ENCODE measurements around the gene TPST1. TPM values are rescaled to one million over a fixed set of nuclear protein-coding genes. Genes with fewer than 3 reads are reported as not detected.

TPST1 gene
- total RNA-seq, 1 donor from 2014 or later, result 1.8 TPM

DNA sequence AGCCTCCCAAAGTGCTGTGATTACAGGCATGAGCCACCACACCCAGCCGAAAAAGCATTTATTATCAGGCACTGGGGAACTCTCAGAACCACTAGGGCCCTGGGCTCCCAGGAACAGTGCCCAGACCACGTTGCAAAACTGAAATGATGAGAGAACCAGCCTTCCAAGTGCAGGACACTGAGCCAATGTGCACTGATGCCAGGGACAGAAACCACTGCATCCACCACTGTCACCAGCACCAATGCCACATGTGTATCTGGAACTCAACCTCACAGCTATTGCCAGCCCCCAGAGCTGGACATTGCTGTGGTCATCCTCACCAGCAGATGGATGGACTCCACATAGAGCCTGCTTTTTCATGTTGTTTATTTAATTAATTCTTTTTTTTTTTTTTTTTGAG lies 28.2 kb upstream of the TPST1 start:
- Mint-ChIP-seq H3K4me1 (ENCODE audit: low read depth) (no peaks in the 10 kb centered on the region), H3K4me3 (no peak overlapping the region), H3K36me3 (ENCODE audit: low read depth) (no peaks in the 10 kb centered on the region), H3K27ac (no peak overlapping the region), H3K9me3 (no peaks in the 10 kb centered on the region), H3K27me3 (ENCODE audit: insufficient read depth) (peaks cover 3% of the 10 kb centered on the region)
- no peak for DNase-seq (ENCODE audit: low spot score)
- intact Hi-C loops (cut with micrococcal nuclease), result no loop called here

DNA sequence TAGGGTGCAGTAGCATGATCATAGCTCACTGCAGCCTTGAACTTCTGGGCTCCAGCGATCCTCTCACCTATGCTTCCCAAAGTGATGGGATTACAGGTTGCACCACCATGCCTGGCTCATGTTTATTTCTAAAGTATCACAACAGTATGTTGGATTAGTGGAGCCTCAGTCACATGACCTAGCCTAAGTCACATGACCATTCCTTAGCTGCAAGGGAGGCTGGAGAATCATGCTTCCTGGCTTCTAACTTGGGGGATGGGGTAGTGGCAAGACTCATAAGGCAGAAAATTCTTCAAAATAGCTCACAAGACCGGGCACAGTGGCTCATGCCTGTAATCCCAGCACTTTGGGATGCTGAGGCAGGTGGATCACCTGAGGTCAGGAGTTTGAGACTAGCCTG lies 26.9 kb upstream of the TPST1 start:
- intact Hi-C loops (cut with micrococcal nuclease), result no loop called here
- DNase-seq (ENCODE audit: low spot score), result no peak
- H3K4me1 Mint-ChIP-seq (ENCODE audit: low read depth), result no peaks in the 10 kb centered on the region
- peaks cover 3% of the 10 kb centered on the region for H3K27me3 Mint-ChIP-seq (ENCODE audit: insufficient read depth)
- no peak overlapping the region for H3K27ac Mint-ChIP-seq
- no peaks in the 10 kb centered on the region for H3K9me3 Mint-ChIP-seq
- H3K36me3 Mint-ChIP-seq (ENCODE audit: low read depth), result no peaks in the 10 kb centered on the region
- no peak overlapping the region for H3K4me3 Mint-ChIP-seq

DNA sequence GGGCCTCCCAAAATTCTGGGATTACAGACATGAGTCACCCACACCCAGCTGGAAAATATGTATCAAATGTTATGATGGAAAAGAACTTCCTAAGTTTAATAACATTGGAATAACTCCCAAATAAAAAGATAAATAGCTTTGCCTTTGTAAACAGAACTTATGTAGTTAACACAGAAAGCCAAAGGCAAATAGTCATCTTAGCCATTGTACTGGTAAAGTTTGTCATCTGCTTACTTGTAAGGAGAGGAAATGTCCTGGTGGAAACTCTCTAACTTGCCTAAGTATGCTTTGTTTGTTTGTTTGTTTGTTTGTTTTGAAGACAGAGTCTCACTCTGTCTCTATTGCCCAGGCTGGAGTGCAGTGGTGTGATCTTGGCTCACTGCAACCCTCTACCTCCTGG lies 23.8 kb upstream of the TPST1 start:
- Mint-ChIP-seq H3K9me3 (no peaks in the 10 kb centered on the region), H3K27me3 (ENCODE audit: insufficient read depth) (peaks cover 4% of the 10 kb centered on the region), H3K36me3 (ENCODE audit: low read depth) (no peaks in the 10 kb centered on the region), H3K4me1 (ENCODE audit: low read depth) (no peaks in the 10 kb centered on the region), H3K4me3 (no peak overlapping the region), H3K27ac (no peak overlapping the region)
- DNase-seq (ENCODE audit: low spot score), result no peak
- intact Hi-C loops (cut with micrococcal nuclease), result no loop called here

DNA sequence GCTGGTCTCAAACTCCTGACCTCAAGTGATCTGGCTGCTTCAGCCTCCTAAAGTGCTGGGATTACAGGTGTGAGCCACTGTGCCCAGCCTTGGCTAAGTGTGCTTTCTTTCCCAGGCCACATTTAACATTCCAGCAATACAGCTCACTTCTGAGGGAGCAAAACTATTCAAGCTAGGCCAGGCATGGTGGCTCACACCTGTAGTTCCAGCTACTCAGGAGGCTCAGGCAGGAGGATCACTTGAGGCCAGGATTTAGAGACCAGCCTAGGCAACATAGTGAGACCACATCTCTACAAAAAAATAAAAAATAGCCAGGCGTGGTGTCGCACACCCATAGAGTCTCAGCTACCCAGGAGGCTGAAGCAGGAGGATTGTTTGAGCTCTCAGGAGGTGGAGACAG lies 23.3 kb upstream of the TPST1 start:
- no peak overlapping the region for H3K4me3 Mint-ChIP-seq
- peaks cover 4% of the 10 kb centered on the region for H3K27me3 Mint-ChIP-seq (ENCODE audit: insufficient read depth)
- H3K27ac Mint-ChIP-seq, result no peak overlapping the region
- H3K9me3 Mint-ChIP-seq, result no peaks in the 10 kb centered on the region
- no peaks in the 10 kb centered on the region for H3K4me1 Mint-ChIP-seq (ENCODE audit: low read depth)
- no peak for DNase-seq (ENCODE audit: low spot score)
- H3K36me3 Mint-ChIP-seq (ENCODE audit: low read depth), result no peaks in the 10 kb centered on the region
- intact Hi-C loops (cut with micrococcal nuclease), result no loop called here

DNA sequence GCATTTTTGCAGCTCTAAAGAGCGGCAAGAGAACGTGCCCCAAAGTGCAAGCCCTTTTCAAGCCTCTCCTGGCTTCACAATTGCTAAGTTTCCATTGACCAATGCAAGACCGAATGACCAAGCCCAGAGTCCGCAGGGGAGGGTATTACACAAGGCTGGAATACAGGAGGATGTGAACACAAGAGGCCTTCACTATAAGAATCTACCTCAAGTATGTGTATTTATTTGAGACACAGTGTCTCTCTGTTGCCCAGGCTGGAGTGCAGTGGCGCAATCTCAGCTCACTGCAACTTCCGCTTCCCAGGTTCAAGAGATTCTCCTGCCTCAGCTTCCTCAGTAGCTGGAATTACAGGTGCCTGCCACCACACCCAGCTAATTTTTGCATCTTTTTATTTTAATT lies 22.2 kb upstream of the TPST1 start:
- no peaks in the 10 kb centered on the region for H3K4me1 Mint-ChIP-seq (ENCODE audit: low read depth)
- H3K4me3 Mint-ChIP-seq, result no peak overlapping the region
- no peak overlapping the region for H3K27ac Mint-ChIP-seq
- intact Hi-C loops (cut with micrococcal nuclease), result no loop called here
- H3K36me3 Mint-ChIP-seq (ENCODE audit: low read depth), result no peaks in the 10 kb centered on the region
- H3K27me3 Mint-ChIP-seq (ENCODE audit: insufficient read depth), result peaks cover 4% of the 10 kb centered on the region
- H3K9me3 Mint-ChIP-seq, result no peaks in the 10 kb centered on the region
- DNase-seq (ENCODE audit: low spot score), result no peak

DNA sequence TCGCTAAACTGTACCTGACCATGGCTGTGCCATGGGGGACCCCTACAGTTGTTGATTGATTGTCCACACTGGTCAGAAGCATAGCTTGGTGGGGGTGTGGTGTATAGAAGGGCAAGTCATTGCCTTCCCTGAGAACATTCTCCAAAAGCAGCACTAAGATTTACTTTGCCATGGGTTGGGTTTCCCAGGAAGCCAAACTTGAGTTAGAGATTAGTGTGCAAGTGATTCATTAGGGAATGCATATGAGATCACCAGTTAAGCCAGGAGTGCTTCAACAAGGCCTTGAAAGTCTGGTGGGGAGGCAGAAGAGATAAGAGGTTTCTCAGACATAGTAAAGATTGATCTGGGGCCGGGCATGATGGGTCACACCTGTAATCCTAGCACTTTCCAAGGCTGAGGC lies 21.4 kb upstream of the TPST1 start:
- Mint-ChIP-seq H3K36me3 (ENCODE audit: low read depth) (no peaks in the 10 kb centered on the region), H3K9me3 (no peaks in the 10 kb centered on the region), H3K27ac (no peak overlapping the region), H3K4me1 (ENCODE audit: low read depth) (no peaks in the 10 kb centered on the region), H3K4me3 (no peak overlapping the region), H3K27me3 (ENCODE audit: insufficient read depth) (peaks cover 4% of the 10 kb centered on the region)
- intact Hi-C loops (cut with micrococcal nuclease), result no loop called here
- DNase-seq (ENCODE audit: low spot score), result no peak

DNA sequence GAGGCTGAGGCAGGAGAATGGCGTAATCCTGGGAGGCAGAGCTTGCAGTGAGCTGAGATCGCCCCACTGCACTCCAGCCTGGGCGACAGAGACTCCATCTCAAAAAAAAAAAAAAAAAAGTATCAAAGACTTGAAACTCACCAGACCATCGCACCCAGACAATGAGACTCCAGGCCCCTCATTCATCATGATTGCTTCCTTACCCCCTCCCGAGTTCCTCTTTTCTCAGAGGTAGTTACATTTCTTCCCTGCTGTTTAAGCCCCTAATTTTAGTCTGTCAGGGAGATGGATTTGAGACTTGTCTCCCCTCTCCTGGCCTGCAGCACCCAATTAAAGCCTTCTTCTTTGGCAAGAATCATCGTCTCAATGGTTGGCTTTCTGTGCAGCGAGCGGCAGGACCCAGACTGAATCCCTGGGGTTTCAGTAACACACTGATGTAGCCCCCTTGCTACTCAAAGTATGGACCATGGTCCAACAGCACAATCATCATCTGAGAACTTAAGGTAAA lies 19.4 kb upstream of the TPST1 start:
- intact Hi-C loops (cut with micrococcal nuclease), result no loop called here
- H3K27ac Mint-ChIP-seq, result no peak overlapping the region
- H3K36me3 Mint-ChIP-seq (ENCODE audit: low read depth), result no peaks in the 10 kb centered on the region
- no peaks in the 10 kb centered on the region for H3K4me1 Mint-ChIP-seq (ENCODE audit: low read depth)
- no peak overlapping the region for H3K4me3 Mint-ChIP-seq
- DNase-seq (ENCODE audit: low spot score), result no peak
- H3K27me3 Mint-ChIP-seq (ENCODE audit: insufficient read depth), result peaks cover 4% of the 10 kb centered on the region
- H3K9me3 Mint-ChIP-seq, result no peaks in the 10 kb centered on the region

DNA sequence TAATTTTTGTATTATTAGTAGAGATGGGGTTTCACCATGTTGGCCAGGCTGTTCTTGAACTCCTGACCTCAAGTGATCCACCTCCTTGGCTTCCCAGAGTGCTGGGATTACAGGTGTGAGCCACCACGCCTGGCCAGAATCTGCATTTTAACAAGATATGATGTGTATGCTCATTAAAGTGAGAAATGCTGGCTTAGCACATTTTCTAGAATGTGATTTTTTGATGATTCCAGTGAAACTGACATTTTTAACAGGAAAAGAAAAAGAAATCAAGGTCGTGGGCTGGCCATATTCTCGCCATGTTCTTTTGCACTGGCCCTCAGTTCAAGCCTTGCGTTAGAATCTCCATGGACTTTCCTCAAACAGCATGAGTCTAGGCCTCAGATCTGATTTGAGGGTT lies 18.1 kb upstream of the TPST1 start:
- no peaks in the 10 kb centered on the region for H3K9me3 Mint-ChIP-seq
- H3K4me1 Mint-ChIP-seq (ENCODE audit: low read depth), result no peaks in the 10 kb centered on the region
- no peak for DNase-seq (ENCODE audit: low spot score)
- H3K27me3 Mint-ChIP-seq (ENCODE audit: insufficient read depth), result peaks cover 4% of the 10 kb centered on the region
- no peak overlapping the region for H3K27ac Mint-ChIP-seq
- intact Hi-C loops (cut with micrococcal nuclease), result no loop called here
- no peaks in the 10 kb centered on the region for H3K36me3 Mint-ChIP-seq (ENCODE audit: low read depth)
- no peak overlapping the region for H3K4me3 Mint-ChIP-seq

DNA sequence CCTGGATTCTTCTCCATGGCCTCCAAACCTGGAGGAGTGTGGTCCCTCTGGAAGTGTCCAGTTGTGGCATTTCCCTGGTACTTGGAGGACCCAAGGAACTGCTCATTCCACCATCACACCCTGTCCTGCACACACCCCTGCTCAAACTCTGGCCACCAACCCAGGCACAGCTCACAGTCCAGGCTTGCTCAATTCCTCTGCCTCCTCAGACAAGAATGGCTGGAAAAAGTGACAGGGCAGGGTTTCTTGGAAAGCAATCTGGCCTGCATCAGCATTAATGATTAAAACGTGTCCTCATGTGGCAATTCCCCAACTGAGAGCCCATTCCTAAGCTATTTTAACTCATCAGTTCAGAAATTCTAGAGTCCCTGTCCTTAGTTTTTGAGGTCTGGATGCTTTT lies 17.2 kb upstream of the TPST1 start:
- no peaks in the 10 kb centered on the region for H3K36me3 Mint-ChIP-seq (ENCODE audit: low read depth)
- H3K27me3 Mint-ChIP-seq (ENCODE audit: insufficient read depth), result peaks cover 4% of the 10 kb centered on the region
- intact Hi-C loops (cut with micrococcal nuclease), result no loop called here
- no peaks in the 10 kb centered on the region for H3K4me1 Mint-ChIP-seq (ENCODE audit: low read depth)
- no peak overlapping the region for H3K4me3 Mint-ChIP-seq
- H3K27ac Mint-ChIP-seq, result no peak overlapping the region
- no peaks in the 10 kb centered on the region for H3K9me3 Mint-ChIP-seq
- no peak for DNase-seq (ENCODE audit: low spot score)

DNA sequence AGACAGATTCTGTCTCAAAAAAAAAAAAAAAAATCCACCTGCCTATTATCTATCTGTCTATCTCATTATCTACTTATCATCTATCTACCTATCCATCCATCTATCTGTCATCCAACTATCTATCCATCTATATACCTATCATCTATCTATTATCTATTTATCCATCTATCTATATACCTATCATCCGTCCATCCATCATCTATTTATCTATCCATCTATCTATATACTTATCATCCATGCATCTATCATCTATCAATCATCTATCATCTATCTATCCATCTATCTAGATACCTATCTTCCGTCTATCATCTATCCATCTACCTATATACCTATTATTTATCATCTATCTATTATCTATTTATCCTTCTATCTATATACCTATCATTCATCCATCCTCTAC lies 16.5 kb upstream of the TPST1 start:
- H3K27ac Mint-ChIP-seq, result no peak overlapping the region
- H3K4me1 Mint-ChIP-seq (ENCODE audit: low read depth), result no peaks in the 10 kb centered on the region
- H3K9me3 Mint-ChIP-seq, result no peaks in the 10 kb centered on the region
- peaks cover 4% of the 10 kb centered on the region for H3K27me3 Mint-ChIP-seq (ENCODE audit: insufficient read depth)
- no peak overlapping the region for H3K4me3 Mint-ChIP-seq
- no peaks in the 10 kb centered on the region for H3K36me3 Mint-ChIP-seq (ENCODE audit: low read depth)
- intact Hi-C loops (cut with micrococcal nuclease), result no loop called here
- DNase-seq (ENCODE audit: low spot score), result no peak

DNA sequence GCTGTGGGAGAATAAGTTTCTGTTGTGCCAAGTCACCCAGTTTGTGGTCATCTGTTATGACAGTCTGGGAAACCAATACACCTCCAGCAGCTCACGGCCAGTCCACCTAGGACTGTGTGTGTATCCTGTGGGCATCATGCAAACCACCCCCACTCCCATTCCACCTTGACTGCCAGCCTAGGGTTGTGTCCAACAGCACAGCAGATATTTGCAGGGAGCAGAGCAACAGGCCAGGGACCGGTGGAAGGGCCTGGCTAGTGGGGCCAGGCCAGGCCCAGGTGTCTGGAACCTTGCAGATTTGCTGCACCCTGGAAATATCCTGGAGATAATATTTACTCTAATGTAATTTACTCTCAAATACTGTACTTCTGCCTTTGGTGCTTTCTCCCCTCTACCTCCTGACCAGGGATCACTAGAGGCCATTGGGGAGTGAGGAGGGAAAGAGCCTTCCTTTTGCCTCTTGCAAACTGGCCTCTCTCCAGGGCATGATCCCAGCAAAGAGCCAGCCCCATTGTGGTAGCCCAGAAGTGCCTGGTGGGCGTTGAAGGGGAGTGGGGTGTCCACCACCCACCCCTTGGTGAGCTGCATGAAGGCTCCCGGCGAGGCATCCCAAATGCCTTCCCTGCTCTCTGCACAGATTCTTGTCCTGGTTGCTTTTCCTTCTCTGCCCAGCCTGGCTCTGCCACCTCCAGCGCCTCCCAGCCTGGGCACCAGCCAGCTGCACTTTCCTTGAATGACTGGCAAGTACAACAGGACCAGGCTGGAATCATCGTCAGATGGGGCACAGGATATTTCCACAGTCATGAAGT lies 15.2 kb upstream of the TPST1 start:
- Mint-ChIP-seq H3K36me3 (ENCODE audit: low read depth) (no peaks in the 10 kb centered on the region), H3K27me3 (ENCODE audit: insufficient read depth) (peaks cover under 1% of the 10 kb centered on the region), H3K4me3 (no peak overlapping the region), H3K27ac (no peak overlapping the region), H3K4me1 (ENCODE audit: low read depth) (no peaks in the 10 kb centered on the region), H3K9me3 (no peaks in the 10 kb centered on the region)
- intact Hi-C loops (cut with micrococcal nuclease), result no loop called here
- no peak for DNase-seq (ENCODE audit: low spot score)

DNA sequence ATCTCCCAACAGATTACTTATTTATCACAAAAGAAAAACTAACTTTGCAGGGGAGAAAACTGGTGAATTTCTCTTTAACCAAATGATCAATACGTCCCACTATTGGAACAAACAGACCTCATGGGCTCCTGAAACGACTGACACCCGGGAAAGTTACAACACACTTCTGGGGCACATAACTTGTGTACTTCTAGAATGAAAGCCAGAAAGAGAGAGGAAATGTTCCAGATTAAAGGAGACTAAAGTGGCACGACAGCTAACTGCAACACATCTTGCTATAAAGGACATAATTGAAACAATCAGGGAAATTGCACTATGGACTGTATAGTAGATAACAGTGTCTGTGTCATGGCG lies 14.7 kb upstream of the TPST1 start:
- Mint-ChIP-seq H3K36me3 (ENCODE audit: low read depth) (no peaks in the 10 kb centered on the region), H3K9me3 (no peaks in the 10 kb centered on the region), H3K4me3 (no peak overlapping the region), H3K27me3 (ENCODE audit: insufficient read depth) (no peaks in the 10 kb centered on the region), H3K4me1 (ENCODE audit: low read depth) (no peaks in the 10 kb centered on the region), H3K27ac (no peak overlapping the region)
- intact Hi-C loops (cut with micrococcal nuclease), result no loop called here
- no peak for DNase-seq (ENCODE audit: low spot score)

DNA sequence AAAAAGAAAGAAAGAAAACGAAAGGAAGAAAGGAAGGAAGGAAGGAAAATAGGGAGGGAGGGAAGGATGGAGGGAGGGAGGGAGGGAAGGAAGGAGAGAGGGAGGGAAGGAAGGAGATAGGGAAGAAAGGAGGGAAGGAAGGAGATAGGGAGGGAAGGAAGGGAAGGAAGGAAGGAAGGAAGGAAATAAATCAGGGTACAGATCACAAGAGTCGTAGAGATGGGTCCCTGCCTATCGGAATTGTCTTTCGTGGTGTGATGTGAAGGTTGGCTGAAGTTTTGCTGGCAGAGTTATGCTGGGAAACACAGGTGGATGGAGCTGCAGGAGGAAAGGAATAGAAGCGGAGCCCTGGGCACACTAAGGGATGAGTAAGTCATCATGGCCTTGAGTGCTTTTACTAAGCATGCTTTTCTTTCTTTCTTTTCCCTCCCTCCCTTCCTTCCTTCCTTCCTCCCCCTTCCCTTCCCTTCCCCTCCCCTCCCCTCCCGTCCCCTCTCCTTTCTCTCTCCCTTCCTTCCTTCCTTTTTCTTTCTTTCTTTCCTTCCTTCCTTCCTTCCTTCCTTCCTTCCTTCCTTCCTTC lies 11.9 kb upstream of the TPST1 start:
- Mint-ChIP-seq H3K9me3 (no peaks in the 10 kb centered on the region), H3K27me3 (ENCODE audit: insufficient read depth) (no peaks in the 10 kb centered on the region), H3K4me1 (ENCODE audit: low read depth) (no peaks in the 10 kb centered on the region), H3K36me3 (ENCODE audit: low read depth) (no peaks in the 10 kb centered on the region), H3K27ac (no peak overlapping the region), H3K4me3 (no peak overlapping the region)
- intact Hi-C loops (cut with micrococcal nuclease), result no loop called here
- no peak for DNase-seq (ENCODE audit: low spot score)

DNA sequence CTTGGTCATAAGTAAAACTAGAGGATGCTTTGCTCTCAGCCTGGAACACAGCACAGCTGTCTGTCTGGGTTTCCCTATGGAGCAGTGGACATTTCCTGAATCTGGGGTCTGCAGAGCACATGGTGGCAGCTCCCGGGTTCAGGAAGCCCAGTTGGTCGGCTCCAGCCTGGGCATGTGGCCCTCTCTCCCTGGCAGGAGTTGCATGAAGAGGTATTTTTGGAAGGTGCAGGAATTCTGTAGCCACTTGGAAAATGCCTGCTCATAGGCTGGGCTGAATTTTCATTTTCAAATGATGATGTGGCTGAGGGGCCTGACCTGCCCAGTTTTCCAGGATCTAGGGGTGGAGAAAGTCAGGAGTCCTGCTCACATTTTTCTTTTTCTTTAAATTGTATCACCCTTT lies 6.7 kb upstream of the TPST1 start:
- DNase-seq (ENCODE audit: low spot score), result no peak
- Mint-ChIP-seq H3K27ac (no peak overlapping the region), H3K27me3 (ENCODE audit: insufficient read depth) (peaks cover 8% of the 10 kb centered on the region), H3K4me3 (no peak overlapping the region), H3K4me1 (ENCODE audit: low read depth) (peaks cover 8% of the 10 kb centered on the region), H3K9me3 (no peaks in the 10 kb centered on the region), H3K36me3 (ENCODE audit: low read depth) (no peaks in the 10 kb centered on the region)
- intact Hi-C loops (cut with micrococcal nuclease), result no loop called here
